GM19025 (cell line): ENCODE data around the gene DIP2C.
"Not testable (repeated sequence)": the region's sequence is repeated elsewhere in the genome, so short reads cannot be mapped to it uniquely, and the experiment has no call there.

Experiments
- ATAC-seq: cut with Tn5 transposase; IDR thresholded peaks from one replicate; pipeline ENCODE4 v1.9.1; 2021; ENCODE audit warnings: mild to moderate bottlenecking, low read depth, moderate library complexity; ENCODE audit not compliant: unreplicated experiment

Gene DIP2C

DNA sequence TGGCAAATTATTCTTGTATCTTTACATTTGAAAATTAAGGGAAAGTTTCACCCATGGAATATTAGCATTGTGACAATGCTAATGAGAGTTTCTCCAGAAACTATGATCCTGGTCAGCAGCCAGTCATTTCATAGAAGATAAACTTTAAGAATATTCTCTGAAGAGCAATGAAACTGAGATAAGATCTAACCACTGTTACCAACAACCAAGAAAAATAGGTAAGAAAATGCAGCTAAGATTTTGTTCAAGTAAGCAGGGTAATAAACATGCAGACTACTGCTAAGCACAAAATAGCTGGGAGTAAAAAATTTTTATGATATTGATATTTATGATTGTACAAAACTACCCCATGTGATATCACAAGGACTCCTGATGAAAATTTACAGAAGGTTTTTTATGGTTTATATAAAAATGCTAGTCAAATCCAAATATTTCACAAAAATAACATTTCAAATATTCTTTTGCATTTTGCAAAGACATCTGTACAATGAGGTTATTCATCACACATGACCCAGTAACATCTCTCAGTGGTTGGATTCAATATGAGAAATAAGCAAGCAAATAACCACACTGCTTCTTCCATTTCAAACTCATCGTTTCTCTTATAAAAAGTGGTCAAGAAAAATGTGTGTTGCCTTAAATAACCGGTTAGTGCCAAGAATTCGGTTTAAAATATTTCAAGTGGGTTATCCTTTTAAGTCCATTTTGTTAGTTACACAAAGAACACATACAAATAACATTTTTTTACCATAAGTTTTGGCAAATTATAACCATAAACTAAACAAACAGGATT lies 251.6 kb downstream of the DIP2C start:
- no peak for ATAC-seq

DNA sequence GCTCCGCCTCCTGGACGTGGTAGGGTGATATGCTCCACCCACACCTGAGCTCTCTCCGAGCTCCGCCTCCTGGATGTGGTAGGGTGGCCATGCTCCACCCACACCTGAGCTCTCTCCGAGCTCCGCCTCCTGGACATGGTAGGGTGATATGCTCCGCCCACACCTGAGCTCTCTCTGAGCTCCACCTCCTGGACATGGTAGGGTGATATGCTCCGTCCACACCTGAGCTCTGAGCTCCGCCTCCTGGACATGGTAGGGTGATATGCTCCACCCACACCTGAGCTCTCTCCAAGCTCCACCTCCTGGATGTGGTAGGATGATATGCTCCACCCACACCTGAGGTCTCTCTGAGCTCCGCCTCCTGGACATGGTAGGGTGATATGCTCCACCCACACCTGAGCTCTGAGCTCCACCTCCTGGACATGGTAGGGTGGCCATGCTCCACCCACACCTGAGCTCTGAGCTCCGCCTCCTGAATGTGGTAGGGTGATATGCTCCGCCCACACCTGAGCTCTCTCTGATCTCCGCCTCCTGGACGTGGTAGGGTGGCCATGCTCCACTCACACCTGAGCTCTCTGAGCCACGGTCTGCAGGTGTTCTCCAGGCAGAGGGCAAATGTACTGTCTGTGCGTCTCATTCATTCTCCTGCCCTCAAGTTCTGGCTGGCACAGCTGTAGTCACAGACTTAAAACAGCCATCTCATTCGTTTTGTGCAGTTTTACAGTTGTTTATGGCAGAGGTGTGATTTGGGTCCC lies 252.4 kb downstream of the DIP2C start:
- no peak for ATAC-seq

DNA sequence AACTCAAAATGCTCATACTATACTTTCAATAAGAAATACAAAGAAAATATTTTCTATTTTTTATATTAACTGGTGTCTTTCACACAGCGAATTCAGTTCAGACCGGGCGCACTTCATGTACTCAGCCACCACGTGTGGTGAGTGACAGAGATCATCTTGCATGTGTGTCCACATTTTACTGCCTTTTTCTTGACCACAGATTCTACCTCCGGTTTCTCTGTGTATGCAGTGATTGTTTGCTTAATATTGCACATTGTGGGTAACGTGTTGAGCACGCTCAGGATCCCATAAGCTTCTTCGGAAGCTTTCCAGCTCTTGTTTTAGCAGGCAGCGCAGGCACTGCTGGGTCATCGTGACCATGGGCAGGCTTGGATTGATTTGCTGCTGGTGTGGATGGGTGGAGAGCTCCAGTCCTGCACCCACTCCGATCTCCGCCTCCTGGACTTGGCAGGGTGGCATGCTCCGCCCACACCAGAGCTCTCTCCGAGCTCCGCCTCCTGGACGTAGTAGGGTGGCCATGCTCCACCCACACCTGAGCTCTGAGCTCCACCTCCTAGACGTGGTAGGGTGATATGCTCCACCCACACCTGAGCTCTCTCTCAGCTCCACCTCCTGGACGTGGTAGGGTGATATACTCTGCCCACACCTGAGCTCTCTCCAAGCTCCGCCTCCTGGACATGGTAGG lies 253.3 kb downstream of the DIP2C start:
- no peak for ATAC-seq

DNA sequence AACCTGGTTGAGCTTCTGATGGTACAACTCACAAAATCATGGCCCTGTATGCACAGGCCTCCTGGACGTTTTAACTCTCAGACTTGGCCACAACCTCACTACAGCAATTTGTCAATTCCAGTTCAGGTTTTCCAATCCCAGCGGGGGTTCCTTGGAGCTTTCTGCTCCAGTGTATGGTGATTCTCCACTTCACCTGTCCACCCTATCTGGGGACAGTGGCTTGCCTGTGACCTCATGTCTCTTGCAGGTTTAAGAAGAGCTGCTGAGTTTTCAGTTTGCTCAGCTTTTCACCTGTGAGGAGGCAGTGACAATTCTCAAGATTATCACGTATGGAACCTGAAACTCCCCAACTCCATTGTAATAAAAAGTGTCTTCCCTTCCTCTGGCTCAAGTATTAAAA lies 254.1 kb downstream of the DIP2C start:
- ATAC-seq = no peak

DNA sequence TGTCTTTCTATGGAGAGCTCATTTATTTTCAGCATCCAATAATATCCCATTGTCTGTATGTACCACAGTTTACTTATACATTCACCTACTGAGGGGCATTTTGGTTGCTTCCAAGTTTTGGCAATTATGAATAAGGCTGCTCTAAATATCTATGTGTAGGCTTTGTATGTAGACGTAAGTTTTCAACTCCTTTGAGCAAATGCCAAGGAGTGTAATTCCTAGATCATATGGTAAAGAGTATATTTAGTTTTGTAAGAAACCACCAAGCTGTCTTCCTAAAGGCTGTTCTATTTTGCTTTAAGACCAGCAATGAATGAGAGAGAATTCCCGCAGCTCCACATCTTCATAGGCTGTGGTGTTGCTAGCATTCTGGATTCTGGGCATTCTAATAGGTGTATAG lies 259.8 kb downstream of the DIP2C start:
- no peak for ATAC-seq

DNA sequence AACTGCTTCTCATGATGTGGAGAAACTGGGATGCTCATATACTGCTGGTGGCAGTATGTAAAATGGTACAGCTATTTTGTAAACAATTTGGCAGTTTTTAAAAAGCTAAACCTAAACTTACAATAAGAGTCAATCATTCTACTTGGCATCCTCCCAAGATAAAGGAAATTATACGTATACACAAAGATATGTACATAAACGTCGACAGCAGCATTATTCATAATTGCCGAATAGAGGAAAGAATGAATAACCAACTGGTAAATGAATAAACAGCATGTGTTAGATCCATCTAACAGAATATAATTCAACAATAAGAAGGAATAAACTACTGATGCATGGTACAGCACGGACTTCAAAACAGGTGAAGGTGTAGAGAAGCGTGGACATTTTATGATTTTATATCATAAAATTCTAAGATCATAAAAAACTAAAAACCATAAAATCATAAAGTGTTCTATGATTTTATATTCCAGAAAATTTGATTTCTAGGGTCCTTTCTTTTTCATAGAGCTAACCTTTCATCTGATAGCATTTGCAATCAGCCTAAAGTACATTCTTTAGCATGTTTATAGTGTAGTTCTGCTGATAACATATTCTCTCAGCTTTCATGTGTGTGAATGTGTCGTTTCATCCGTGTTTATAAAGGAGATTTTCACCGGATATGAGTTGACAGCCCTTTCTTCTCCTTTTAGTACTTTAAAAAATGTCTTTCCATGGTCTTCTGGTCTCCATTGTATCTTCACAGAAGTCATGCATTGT lies 261.5 kb downstream of the DIP2C start:
- no peak for ATAC-seq

DNA sequence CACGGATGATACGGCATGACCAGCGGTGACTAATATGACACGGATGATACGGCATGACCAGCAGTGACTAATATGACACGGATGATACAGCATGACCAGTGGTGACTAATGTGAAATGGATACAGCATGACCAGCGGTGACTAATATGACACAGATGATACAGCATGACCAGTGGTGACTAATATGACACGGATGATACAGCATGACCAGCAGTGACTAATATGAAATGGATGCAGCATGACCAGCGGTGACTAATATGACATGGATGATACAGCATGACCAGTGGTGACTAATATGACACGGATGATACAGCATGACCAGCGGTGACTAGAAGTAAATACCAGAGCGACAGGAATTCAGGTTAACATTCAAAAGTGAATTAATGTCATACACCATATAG lies 264.1 kb downstream of the DIP2C start:
- not testable (repeated sequence) for ATAC-seq

DNA sequence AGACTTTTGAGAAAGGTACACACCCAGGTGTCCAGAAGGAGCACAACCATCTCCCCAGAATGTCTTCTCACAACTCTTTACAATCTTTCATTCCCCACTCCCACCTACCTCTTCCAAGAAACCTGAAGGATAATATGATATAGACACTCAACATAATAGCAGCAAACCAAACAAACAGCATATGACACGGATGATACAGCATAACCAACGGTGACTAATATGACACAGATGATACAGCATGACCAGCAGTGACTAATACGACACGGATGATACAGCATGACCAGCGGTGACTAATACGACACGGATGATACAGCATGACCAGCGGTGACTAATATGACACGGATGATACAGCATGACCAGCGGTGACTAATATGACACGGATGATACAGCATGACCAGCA lies 264.7 kb downstream of the DIP2C start:
- not testable (repeated sequence) for ATAC-seq

DNA sequence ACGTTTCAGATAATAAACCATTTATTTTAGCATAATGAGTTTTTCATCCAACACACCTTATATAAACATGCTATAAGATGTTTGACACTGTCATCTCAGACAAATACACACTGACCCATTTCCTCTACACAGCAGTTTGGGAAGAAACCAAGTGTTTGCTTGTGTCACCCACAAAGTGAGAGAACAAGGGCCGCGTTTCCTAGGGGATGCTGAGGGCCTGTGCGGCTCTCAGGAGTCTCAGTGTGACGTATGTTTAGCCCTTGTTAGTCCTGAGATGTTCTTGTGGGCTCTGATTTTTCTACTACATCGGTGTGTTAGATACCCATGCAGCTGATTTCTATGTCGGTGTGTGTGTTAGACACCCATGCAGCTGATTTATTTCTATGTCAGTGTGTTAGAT lies 266.3 kb downstream of the DIP2C start:
- no peak for ATAC-seq

DNA sequence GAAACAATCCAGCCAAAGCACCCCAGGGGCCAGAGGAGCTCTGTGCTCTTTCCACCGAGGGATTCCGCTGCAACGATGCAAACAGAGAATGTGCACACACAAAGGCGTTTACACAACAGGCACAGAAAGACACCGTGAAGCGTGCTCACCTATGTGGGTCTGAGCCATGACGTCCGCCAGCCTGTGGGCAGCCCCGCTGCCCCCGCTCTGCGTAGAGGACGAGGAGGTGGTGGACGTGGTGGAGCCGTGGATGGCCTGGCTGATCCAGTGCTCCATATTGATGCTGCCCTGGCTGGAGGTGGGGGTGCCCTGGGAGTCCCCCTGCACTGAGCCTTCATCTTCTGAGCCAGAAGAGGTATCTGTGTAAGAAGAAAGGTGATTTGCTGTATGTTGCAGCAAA lies 266.8 kb downstream of the DIP2C start:
- no peak for ATAC-seq

DNA sequence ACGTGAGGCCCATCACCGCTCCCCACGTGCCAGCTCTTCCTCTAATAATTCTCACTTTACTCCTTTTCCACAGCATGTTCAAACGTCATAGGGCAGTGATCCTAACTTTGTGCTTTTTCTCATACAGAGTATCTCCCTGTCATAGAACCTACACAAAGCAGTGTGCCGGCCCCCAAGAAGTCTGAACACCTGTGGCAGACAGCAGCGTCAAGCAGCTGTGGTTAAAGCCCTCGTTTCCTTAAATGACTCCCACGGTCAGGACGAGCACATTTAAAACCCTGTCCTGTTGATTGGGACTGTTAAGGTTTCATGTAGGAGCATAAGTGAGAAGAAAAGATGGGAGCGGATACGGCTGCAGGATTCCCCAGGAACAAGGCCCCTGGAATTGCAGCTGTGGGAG lies 267.2 kb downstream of the DIP2C start:
- ATAC-seq = no peak

DNA sequence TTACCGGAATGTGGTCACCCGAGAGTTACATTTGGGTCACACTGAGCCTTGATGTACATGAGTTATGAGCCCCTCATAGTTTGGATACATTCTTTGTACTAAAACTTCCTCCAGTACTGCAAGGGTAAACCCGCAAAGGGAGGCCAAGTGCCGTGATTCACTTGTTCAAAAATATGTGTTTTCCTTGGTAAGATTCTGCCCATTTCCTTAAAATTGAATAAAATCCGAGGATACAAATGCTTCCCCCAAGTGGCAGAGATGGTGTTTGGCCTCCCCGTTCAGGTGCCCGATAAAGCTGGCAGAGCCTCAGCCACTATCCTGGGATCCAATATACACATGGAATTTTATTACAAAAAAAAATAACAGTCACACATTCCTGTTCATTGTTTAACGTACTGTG lies 268.3 kb downstream of the DIP2C start:
- no peak for ATAC-seq

DNA sequence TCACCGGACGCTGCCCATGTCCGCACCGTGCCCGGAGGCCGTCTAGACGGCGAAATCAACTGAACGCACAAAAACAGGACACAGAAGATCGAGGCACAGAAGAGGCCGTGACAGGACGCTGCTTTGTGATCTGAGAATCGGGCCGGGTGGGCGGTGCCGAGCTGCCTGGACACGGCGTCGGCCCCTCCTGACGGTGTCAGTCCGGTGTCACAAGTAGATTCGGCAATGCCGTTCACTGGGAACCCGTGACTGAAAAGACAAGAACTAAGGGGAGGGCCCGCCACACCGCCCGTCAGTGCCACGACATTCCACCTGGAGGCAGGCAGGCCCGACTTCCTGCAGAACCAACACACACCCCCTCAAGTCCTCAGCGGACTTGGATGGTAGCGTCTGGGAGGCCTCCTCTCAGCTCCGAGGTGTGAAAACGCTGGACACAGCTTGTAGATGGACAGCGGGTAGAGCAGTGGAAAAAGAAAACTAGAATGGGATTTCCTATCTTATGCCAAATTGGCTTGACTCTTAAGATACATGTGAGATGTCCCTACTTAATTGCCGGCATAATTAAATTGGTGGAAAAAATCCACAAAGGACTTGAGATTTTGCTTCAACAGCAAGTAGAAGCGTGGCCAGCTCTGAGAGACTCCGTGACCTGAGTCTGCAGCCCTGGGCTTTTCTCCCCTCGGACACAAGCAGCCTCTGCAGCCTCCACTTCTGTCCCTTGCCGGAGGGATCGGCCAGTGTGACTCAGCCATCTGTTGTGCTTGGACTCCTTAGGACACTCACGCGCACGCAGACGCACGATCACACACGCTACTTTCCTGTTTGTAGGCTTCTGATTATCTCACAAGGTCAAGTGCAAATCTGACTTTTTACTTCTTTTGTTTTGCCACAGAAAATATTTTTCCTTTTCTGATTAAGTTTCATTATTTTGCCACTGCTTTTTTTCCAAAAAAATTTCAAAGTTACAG lies 269.0 kb downstream of the DIP2C start:
- no peak for ATAC-seq

DNA sequence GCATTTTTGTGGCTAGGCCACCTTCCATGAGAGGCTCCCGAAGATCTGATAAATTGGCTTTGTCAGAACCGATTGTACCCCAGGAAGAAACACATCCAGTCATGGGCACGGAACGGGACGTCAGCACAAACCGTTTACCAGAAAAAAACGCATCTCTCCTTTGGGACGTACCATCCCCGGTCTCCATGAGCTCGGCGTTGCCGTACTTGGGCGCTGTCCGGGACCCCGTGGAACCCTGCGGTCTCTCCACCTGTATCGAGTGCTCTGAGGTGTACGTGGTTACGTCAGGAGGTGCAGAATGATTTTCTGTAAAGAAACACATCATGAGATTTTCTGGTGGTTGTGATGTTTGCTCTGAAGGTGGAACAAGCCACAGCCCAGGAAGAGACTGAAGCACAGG lies 270.6 kb downstream of the DIP2C start:
- ATAC-seq = no peak

DNA sequence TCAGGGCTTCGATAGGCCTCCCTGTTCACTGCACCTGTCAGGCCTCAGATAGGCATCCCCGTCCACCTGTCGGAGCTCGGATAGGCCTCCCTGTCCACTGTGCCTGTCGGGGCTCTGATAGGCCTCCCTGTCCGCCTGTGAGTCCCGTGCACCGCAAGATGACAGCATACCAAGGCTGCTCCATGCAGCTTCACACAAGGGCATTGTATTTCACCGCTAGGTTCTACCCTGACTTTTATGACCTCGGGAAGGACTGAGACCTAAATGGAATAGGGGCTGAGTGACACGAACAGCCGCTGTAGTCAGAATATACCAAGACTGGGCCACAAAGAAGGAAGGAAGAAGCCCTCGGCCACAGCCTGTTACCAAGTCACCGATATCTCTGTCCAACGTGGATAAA lies 271.2 kb downstream of the DIP2C start:
- no peak for ATAC-seq

DNA sequence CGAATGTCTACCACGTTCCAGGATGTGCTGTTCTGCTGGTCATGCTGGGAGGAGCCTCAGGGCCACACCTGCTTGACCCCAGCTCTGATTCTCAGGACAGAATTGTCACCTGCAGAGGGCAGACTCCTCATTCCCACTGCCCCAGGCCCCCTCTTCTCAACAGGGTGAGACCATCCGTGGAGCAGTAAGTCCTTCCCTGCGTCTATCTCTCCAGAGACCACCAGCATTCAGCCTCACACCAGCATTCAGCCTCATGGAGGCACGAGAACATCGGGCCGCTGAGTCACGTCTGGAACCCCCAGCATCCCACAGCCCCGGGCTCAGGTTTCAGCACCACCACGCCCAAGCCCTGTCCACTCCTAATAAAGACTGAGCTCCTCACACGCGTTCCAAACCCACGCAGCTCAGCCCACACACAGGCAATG lies 273.4 kb downstream of the DIP2C start:
- ATAC-seq = no peak

DNA sequence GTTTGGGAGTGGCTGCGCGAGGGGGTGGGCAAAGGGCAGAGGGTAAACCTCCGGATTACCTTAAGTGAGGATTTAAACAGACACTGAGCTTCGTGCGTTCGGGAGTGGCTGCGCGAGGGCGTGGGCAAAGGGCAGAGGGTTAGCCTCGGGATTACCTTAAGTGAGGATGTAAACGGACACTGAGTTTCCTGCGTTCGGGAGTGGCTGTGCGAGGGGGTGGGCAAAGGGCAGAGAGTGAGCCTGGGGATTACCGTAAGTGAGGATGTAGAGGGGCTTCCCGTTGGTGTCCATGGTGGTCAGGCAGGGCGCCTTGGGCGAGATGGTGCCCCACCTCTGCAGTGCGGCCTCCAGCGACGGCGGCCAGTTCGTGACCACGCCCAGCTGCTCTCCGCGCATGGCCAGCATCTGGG lies 275.8 kb downstream of the DIP2C start:
- ATAC-seq = no peak

DNA sequence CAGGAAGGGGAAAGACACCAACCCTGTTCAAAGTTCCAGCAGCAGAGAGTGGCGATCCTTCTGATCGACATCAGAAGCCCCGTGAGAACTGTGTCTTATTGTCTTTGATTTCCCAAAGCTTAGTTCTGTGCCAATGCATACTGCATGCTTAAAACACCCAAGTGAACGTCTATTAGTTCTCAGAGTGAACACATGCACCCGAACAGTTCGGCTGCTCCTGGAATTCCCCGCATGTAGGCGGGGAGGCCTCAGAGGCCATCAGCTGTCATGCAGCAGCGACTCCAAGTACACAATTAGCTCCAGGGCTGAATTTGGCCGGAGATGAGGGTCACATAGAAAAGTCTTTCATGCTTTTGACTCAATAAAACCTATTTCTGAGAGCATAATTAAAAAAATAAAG lies 277.4 kb downstream of the DIP2C start:
- ATAC-seq = no peak

DNA sequence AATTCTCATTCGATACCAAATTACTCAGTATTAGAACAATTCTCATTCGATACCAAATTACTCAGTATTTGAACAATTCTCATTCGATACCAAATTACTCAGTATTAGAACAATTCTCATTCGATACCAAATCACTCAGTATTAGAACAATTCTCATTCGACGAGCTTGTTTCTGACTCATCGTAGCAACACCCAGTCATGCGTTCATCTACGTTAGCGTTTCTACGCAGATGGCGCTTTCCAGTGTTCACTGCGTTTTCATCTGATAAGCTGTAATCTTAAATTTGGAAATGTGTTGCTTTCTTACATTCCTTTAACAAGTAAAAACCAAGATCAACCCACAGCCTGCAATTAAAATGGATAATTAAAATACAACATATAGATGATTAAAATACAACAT lies 277.9 kb downstream of the DIP2C start:
- no peak for ATAC-seq
